Tibial artery (tissue), 4 donors: Measurements from ENCODE around the gene SYT7.

Source experiments
- DNase-seq, 2 donors: peaks; one replicate each; pipeline ENCODE4 v3.0.0-alpha.2; 2019
- H3K27ac ChIP-seq, 2 donors: fragments of 200-600 bp; sonication (generic) in 1 of 2; 1 replicate in 1 of 2; 2 replicates in 1 of 2; pipeline ENCODE4 v1.5.1; 2018 to 2019; ENCODE audit warnings: mild to moderate bottlenecking in 1 of 2
- H3K27me3 ChIP-seq, 2 donors: fragments of 200-600 bp; sonication (generic) in 1 of 2; one replicate each; pipeline versions ENCODE4 v1.5.1 to v1.6.0; 2016 to 2019
- H3K36me3 ChIP-seq, 3 donors: fragments of 200-600 bp; sonication (generic) in 2 of 3; one replicate each; pipeline ENCODE4 v1.5.1; 2016 to 2019; ENCODE audit warnings: mild to moderate bottlenecking in 2 of 3
- H3K4me1 ChIP-seq, 4 donors: fragments of 200-600 bp; sonication (generic) in 2 of 4; 1 replicate in 3 of 4; 2 replicates in 1 of 4; pipeline ENCODE4 v1.5.1; 2016 to 2019
- H3K4me3 ChIP-seq, 2 donors: fragments of 200-600 bp; sonication (generic) in 1 of 2; 1 replicate in 1 of 2; 2 replicates in 1 of 2; pipeline ENCODE4 v1.5.1; 2018 to 2019; ENCODE audit warnings: mild to moderate bottlenecking in 2 of 2
- H3K9me3 ChIP-seq, 3 donors: fragments of 200-600 bp; sonication (generic) in 1 of 3; one replicate each; pipeline ENCODE4 v1.5.1; 2016 to 2019
- intact Hi-C: fragments of 100-400 bp; cut with DNase I; formaldehyde crosslinking; loops from one replicate; pipeline ENCODE4 v1.15.0; 2023; ENCODE audit warnings: low total_unique reads
- TF ChIP-seq, protein P1 (sequence below), 2 experiments: fragments of 200-600 bp in 1 of 2; fragments of 450-650 bp in 1 of 2; IDR thresholded peaks; one replicate each; pipeline ENCODE4 v1.5.1; 2017 to 2019; ENCODE audit warnings: antibody characterized with exemption in 2 of 2, mild to moderate bottlenecking in 1 of 2, moderate library complexity in 1 of 2

Gene SYT7

DNA sequence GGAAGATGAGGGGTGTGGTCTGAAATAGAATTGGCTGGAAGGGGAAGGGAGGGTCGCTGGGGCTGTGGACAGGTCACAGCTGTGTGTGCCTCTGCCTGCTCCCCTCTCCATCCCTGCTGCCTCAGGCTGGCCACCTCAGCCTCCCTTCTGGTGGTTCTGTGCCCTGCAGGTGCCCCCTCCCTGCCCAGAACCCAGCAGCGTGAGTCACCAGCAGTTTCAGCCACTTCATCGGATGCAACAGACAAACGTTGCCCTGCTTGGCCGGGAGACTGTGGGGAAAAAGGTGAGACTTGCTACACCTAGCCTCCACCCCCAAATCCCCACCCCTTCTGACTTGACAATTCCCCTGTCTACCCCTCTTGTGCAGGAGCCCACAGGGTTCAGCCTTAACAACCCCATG lies 94.1 kb downstream of the SYT7 start:
- H3K36me3 ChIP-seq = peaks cover 0 to 12% (median 0%) of the 10 kb centered on the region in 3 donors
- H3K4me1 ChIP-seq = peaks cover 0 to 34% (median 25%) of the 10 kb centered on the region in 4 donors
- H3K27me3 ChIP-seq = peaks cover 0 to 3% of the 10 kb centered on the region in 2 donors
- TF ChIP-seq, protein P1, sequence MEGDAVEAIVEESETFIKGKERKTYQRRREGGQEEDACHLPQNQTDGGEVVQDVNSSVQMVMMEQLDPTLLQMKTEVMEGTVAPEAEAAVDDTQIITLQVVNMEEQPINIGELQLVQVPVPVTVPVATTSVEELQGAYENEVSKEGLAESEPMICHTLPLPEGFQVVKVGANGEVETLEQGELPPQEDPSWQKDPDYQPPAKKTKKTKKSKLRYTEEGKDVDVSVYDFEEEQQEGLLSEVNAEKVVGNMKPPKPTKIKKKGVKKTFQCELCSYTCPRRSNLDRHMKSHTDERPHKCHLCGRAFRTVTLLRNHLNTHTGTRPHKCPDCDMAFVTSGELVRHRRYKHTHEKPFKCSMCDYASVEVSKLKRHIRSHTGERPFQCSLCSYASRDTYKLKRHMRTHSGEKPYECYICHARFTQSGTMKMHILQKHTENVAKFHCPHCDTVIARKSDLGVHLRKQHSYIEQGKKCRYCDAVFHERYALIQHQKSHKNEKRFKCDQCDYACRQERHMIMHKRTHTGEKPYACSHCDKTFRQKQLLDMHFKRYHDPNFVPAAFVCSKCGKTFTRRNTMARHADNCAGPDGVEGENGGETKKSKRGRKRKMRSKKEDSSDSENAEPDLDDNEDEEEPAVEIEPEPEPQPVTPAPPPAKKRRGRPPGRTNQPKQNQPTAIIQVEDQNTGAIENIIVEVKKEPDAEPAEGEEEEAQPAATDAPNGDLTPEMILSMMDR (IDR thresholded peaks at IDR 0.05) = no peak
- H3K9me3 ChIP-seq = no peaks in the 10 kb centered on the region
- intact Hi-C loops = no loop called here
- no peak for DNase-seq
- no peak overlapping the region for H3K4me3 ChIP-seq
- no peak overlapping the region for H3K27ac ChIP-seq

DNA sequence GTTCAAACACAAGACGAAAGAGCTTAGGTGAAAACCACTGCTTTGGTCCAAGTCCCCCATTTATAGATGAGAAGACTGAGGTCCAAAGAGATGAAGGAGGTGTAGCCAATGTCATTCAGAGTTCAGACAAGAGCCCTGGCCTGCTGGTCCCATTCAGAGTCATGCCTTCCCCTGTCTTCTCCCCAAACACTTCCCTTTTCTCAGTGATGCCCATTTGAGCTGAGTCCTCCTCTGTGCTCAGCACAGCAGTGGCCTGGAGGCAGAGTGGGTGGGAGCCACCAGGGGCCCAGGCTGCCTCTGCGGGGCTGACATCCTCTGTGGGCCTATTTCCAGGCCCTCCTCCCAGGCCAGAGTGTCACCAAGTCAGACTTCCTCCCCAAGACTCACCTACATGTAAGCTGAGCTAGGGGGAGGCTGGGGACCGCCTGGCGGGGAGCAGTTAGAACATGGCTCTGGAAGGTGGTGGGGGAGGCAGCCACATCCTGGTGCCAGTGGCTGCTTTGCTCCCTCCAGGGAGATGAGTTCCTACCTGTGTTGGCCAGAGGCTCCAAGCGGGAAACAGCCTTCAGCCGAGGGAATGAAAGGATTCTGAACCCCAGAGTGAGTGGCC lies 94.8 kb downstream of the SYT7 start:
- intact Hi-C loops = no loop called here
- TF ChIP-seq, protein P1 (IDR thresholded peaks at IDR 0.05) = no peak
- H3K27me3 ChIP-seq = peaks cover 0 to 3% of the 10 kb centered on the region in 2 donors
- peaks cover 0 to 12% (median 0%) of the 10 kb centered on the region in 3 donors for H3K36me3 ChIP-seq
- H3K4me3 ChIP-seq = no peak overlapping the region
- H3K4me1 ChIP-seq = peaks cover 0 to 34% (median 25%) of the 10 kb centered on the region in 4 donors
- H3K27ac ChIP-seq = no peak overlapping the region
- no peaks in the 10 kb centered on the region for H3K9me3 ChIP-seq
- DNase-seq = no peak

- DNase-seq = no peak
- Histone ChIP-seq H3K27me3 (peaks cover 0 to 3% of the 10 kb centered on the region in 2 donors), H3K4me1 (peaks cover 0 to 27% (median 20%) of the 10 kb centered on the region in 4 donors), H3K27ac (no peak overlapping the region), H3K9me3 (no peaks in the 10 kb centered on the region), H3K36me3 (peaks cover 0 to 12% (median 0%) of the 10 kb centered on the region in 3 donors), H3K4me3 (no peak overlapping the region)
- TF ChIP-seq, protein P1 (IDR thresholded peaks at IDR 0.05) = no peak
- intact Hi-C loops = no loop called here
These were observed 95.8 kb downstream of the SYT7 start for GRCh38 chr11:61485080-61485479.

DNA sequence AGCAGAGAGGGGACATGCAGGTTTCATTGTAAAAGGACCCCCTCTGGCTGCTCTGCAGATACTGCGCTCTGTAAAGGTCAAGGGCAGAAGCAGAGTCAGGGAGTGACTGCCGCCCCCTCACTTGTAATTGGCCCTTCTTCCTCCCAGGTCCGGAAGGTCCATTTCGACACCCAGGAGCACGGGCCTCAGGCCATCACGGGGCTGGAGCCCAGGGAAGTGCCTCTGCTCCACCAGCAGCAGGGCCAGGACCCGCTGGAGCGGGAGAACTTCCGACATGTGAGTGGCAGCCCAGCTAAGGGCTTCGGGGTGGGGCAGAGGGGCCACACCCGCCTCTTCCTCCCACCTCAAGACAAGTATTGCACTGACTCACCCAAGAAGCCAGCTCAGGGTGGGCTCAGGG lies 96.3 kb downstream of the SYT7 start:
- no peak for DNase-seq
- Histone ChIP-seq H3K4me1 (peaks cover 0 to 21% (median 14%) of the 10 kb centered on the region in 4 donors), H3K36me3 (peaks cover 0 to 12% (median 0%) of the 10 kb centered on the region in 3 donors), H3K27me3 (peaks cover 0 to 3% of the 10 kb centered on the region in 2 donors), H3K27ac (no peak overlapping the region), H3K4me3 (no peak overlapping the region), H3K9me3 (no peaks in the 10 kb centered on the region)
- intact Hi-C loops = no loop called here
- TF ChIP-seq, protein P1 (IDR thresholded peaks at IDR 0.05) = no peak

GRCh38 chr11:61482513-61482912 lies 98.4 kb downstream of the SYT7 start:
- no peak for DNase-seq
- no peak overlapping the region for H3K4me3 ChIP-seq
- TF ChIP-seq, protein P1 (IDR thresholded peaks at IDR 0.05) = no peak
- H3K9me3 ChIP-seq = no peaks in the 10 kb centered on the region
- peaks cover 0 to 11% (median 0%) of the 10 kb centered on the region in 3 donors for H3K36me3 ChIP-seq
- H3K27ac ChIP-seq = no peak overlapping the region
- H3K4me1 ChIP-seq = peaks cover 0 to 11% (median 3%) of the 10 kb centered on the region in 4 donors
- intact Hi-C loops = no loop called here
- peaks cover 0 to 3% of the 10 kb centered on the region in 2 donors for H3K27me3 ChIP-seq
